ENCODE data around the gene BATF3. TPM values are rescaled to one million over a fixed set of nuclear protein-coding genes. Genes with fewer than 3 reads are reported as not detected.
"Not testable (repeated sequence)": the region's sequence is repeated elsewhere in the genome, so short reads cannot be mapped to it uniquely, and the experiment has no call there.

BATF3 gene
- total RNA-seq = 10 to 100 TPM; 12.5 to 14.0 TPM

- Mint-ChIP-seq H3K9me3 (no peaks in the 10 kb centered on the region), H3K27me3 (peaks cover 21% of the 10 kb centered on the region), H3K4me3 (peak within 1 kb of the TSS; percentile 74), H3K27ac (peak within 1 kb of the TSS; percentile 75), H3K4me1 (peaks cover 54% of the 10 kb centered on the region), H3K36me3 (ENCODE audit: low read depth) (peaks cover 6% of the 10 kb centered on the region)
- ChIA-PET CTCF (interaction anchor here (0.6 to 2.6 kb wide), 10 partner anchors 15 to 220 kb away, joined by 3 to 11 read pairs (median 4); no protein-coding TSS in a partner anchor), POLR2A (interaction anchor here (0.5 kb wide), 1 partner anchor 410 kb away, joined by 3 read pairs; no protein-coding TSS in a partner anchor)
- DNase-seq = peak; percentile 22
Measured at GRCh38 chr1:212699625-212700222, at the start of gene BATF3. BATF3 (minus strand) TSS chr1:212699840; CDS start chr1:212699762, 78 bp downstream.

GRCh38 chr1:212746546-212746945, 46.9 kb upstream of the BATF3 start:
- H3K27me3 Mint-ChIP-seq = no peaks in the 10 kb centered on the region
- H3K4me1 Mint-ChIP-seq = peaks cover 25% of the 10 kb centered on the region
- ChIA-PET POLR2A (no interaction called here), CTCF (interaction anchor here (0.6 to 4.4 kb wide), 5 partner anchors 9 to 592 kb away, joined by 3 to 23 read pairs (median 3); no protein-coding TSS in a partner anchor)
- H3K36me3 Mint-ChIP-seq (ENCODE audit: low read depth) = peaks cover 27% of the 10 kb centered on the region
- H3K9me3 Mint-ChIP-seq = peaks cover 3% of the 10 kb centered on the region
- DNase-seq = no peak
- H3K4me3 Mint-ChIP-seq = no peak overlapping the region
- H3K27ac Mint-ChIP-seq = no peak overlapping the region

- peaks cover 26% of the 10 kb centered on the region for H3K4me1 Mint-ChIP-seq
- no peak for DNase-seq
- H3K9me3 Mint-ChIP-seq = peaks cover 9% of the 10 kb centered on the region
- ChIA-PET CTCF (interaction anchor here (0.7 to 4.4 kb wide), 5 partner anchors 8 to 268 kb away, joined by 3 to 23 read pairs (median 5); no protein-coding TSS in a partner anchor), POLR2A (no interaction called here)
- H3K36me3 Mint-ChIP-seq (ENCODE audit: low read depth) = peaks cover 33% of the 10 kb centered on the region
- no peak overlapping the region for H3K4me3 Mint-ChIP-seq
- H3K27ac Mint-ChIP-seq = no peak overlapping the region
- H3K27me3 Mint-ChIP-seq = no peaks in the 10 kb centered on the region
Measured at GRCh38 chr1:212745303-212745702, 45.7 kb upstream of the BATF3 start.

GRCh38 chr1:212743901-212744475, 44.3 kb upstream of the BATF3 start:
- peak; percentile 25 for DNase-seq
- CTCF ChIA-PET = interaction anchor here (0.6 to 4.1 kb wide), 9 partner anchors 11 to 79 kb away, joined by 3 to 23 read pairs (median 5); partner anchors contain the start of gene BATF3
- POLR2A ChIA-PET = no interaction called here
- no peak overlapping the region for H3K4me3 Mint-ChIP-seq
- H3K4me1 Mint-ChIP-seq = peaks cover 28% of the 10 kb centered on the region
- peak overlapping the region; percentile 72 for H3K27ac Mint-ChIP-seq
- H3K27me3 Mint-ChIP-seq = no peaks in the 10 kb centered on the region
- H3K9me3 Mint-ChIP-seq = peaks cover 9% of the 10 kb centered on the region
- peaks cover 37% of the 10 kb centered on the region for H3K36me3 Mint-ChIP-seq (ENCODE audit: low read depth)

- CTCF ChIA-PET = interaction anchor here (0.6 to 4.0 kb wide), 6 partner anchors 8 to 109 kb away, joined by 3 to 18 read pairs (median 4); no protein-coding TSS in a partner anchor
- no peaks in the 10 kb centered on the region for H3K27me3 Mint-ChIP-seq
- peak; percentile 26 for DNase-seq
- POLR2A ChIA-PET = no interaction called here
- peaks cover 28% of the 10 kb centered on the region for H3K36me3 Mint-ChIP-seq (ENCODE audit: low read depth)
- peak overlapping the region; percentile 85 for H3K27ac Mint-ChIP-seq
- peaks cover 34% of the 10 kb centered on the region for H3K4me1 Mint-ChIP-seq
- H3K9me3 Mint-ChIP-seq = peaks cover 9% of the 10 kb centered on the region
- no peak overlapping the region for H3K4me3 Mint-ChIP-seq
Measured at GRCh38 chr1:212738330-212738729, 38.7 kb upstream of the BATF3 start.

GRCh38 chr1:212737559-212737958, 37.9 kb upstream of the BATF3 start:
- H3K4me3 Mint-ChIP-seq = no peak overlapping the region
- POLR2A ChIA-PET = no interaction called here
- peaks cover 9% of the 10 kb centered on the region for H3K9me3 Mint-ChIP-seq
- CTCF ChIA-PET = interaction anchor here (0.6 to 4.0 kb wide), 6 partner anchors 9 to 72 kb away, joined by 3 to 18 read pairs (median 4); no protein-coding TSS in a partner anchor
- no peak for DNase-seq
- H3K4me1 Mint-ChIP-seq = peaks cover 31% of the 10 kb centered on the region
- no peak overlapping the region for H3K27ac Mint-ChIP-seq
- H3K36me3 Mint-ChIP-seq (ENCODE audit: low read depth) = peaks cover 28% of the 10 kb centered on the region
- H3K27me3 Mint-ChIP-seq = no peaks in the 10 kb centered on the region

GRCh38 chr1:212733109-212733508, 33.5 kb upstream of the BATF3 start:
- Mint-ChIP-seq H3K27ac (no peak overlapping the region), H3K27me3 (no peaks in the 10 kb centered on the region), H3K4me1 (peaks cover 17% of the 10 kb centered on the region), H3K36me3 (ENCODE audit: low read depth) (peaks cover 16% of the 10 kb centered on the region), H3K4me3 (no peak overlapping the region), H3K9me3 (no peaks in the 10 kb centered on the region)
- ChIA-PET POLR2A (no interaction called here), CTCF (interaction anchor here (0.7 to 2.4 kb wide), 3 partner anchors 10 to 30 kb away, joined by 3 to 7 read pairs (median 4); no protein-coding TSS in a partner anchor)
- no peak for DNase-seq

- H3K36me3 Mint-ChIP-seq (ENCODE audit: low read depth) = peaks cover 19% of the 10 kb centered on the region
- H3K9me3 Mint-ChIP-seq = no peaks in the 10 kb centered on the region
- H3K4me3 Mint-ChIP-seq = no peak overlapping the region
- ChIA-PET POLR2A (no interaction called here), CTCF (interaction anchor here (0.6 to 2.4 kb wide), 7 partner anchors 9 to 67 kb away, joined by 3 to 7 read pairs (median 5); partner anchors contain the start of gene BATF3)
- DNase-seq = no peak
- peaks cover 18% of the 10 kb centered on the region for H3K4me1 Mint-ChIP-seq
- H3K27me3 Mint-ChIP-seq = no peaks in the 10 kb centered on the region
- H3K27ac Mint-ChIP-seq = peak overlapping the region; percentile 28
Measured at GRCh38 chr1:212731630-212732029, 32.0 kb upstream of the BATF3 start.

GRCh38 chr1:212728606-212729005, 29.0 kb upstream of the BATF3 start:
- H3K4me3 Mint-ChIP-seq = no peak overlapping the region
- CTCF ChIA-PET = interaction anchor here (1.5 to 1.6 kb wide), 2 partner anchors 21 to 27 kb away, joined by 3 to 4 read pairs; no protein-coding TSS in a partner anchor
- no peak overlapping the region for H3K27ac Mint-ChIP-seq
- POLR2A ChIA-PET = no interaction called here
- H3K36me3 Mint-ChIP-seq (ENCODE audit: low read depth) = peaks cover 31% of the 10 kb centered on the region
- H3K9me3 Mint-ChIP-seq = peaks cover 6% of the 10 kb centered on the region
- H3K27me3 Mint-ChIP-seq = no peaks in the 10 kb centered on the region
- peaks cover 26% of the 10 kb centered on the region for H3K4me1 Mint-ChIP-seq
- no peak for DNase-seq

- no peak for DNase-seq
- Mint-ChIP-seq H3K4me1 (peaks cover 34% of the 10 kb centered on the region), H3K9me3 (peaks cover 11% of the 10 kb centered on the region), H3K27ac (no peak overlapping the region), H3K4me3 (no peak overlapping the region), H3K36me3 (ENCODE audit: low read depth) (peaks cover 36% of the 10 kb centered on the region), H3K27me3 (no peaks in the 10 kb centered on the region)
- POLR2A ChIA-PET = interaction anchor here (0.6 to 0.9 kb wide), 2 partner anchors 29 to 62 kb away, joined by 3 to 4 read pairs; no protein-coding TSS in a partner anchor
- CTCF ChIA-PET = interaction anchor here (0.7 to 1.6 kb wide), 5 partner anchors 8 to 43 kb away, joined by 3 to 4 read pairs (median 3); no protein-coding TSS in a partner anchor
Measured at GRCh38 chr1:212727386-212728181, 27.9 kb upstream of the BATF3 start.

- H3K4me1 Mint-ChIP-seq = peaks cover 51% of the 10 kb centered on the region
- peaks cover 31% of the 10 kb centered on the region for H3K36me3 Mint-ChIP-seq (ENCODE audit: low read depth)
Measured at GRCh38 chr1:212724679-212725078, 25.0 kb upstream of the BATF3 start.

GRCh38 chr1:212722270-212722957, 22.8 kb upstream of the BATF3 start:
- H3K36me3 Mint-ChIP-seq (ENCODE audit: low read depth) = peaks cover 31% of the 10 kb centered on the region
- H3K4me3 Mint-ChIP-seq = no peak overlapping the region
- H3K27ac Mint-ChIP-seq = peak overlapping the region; percentile 43
- peaks cover 3% of the 10 kb centered on the region for H3K27me3 Mint-ChIP-seq
- H3K4me1 Mint-ChIP-seq = peaks cover 43% of the 10 kb centered on the region
- peaks cover 14% of the 10 kb centered on the region for H3K9me3 Mint-ChIP-seq
- DNase-seq = no peak
- ChIA-PET CTCF (interaction anchor here (0.6 to 2.6 kb wide), 8 partner anchors 10 to 285 kb away, joined by 3 to 7 read pairs (median 4); no protein-coding TSS in a partner anchor), POLR2A (no interaction called here)

More at GRCh38 chr1:212724679-212725078, 25.0 kb upstream of the BATF3 start:
- POLR2A ChIA-PET, CTCF ChIA-PET, DNase-seq, H3K27me3 Mint-ChIP-seq, H3K4me3 Mint-ChIP-seq, H3K27ac Mint-ChIP-seq: not testable (repeated sequence)
- peaks cover 12% of the 10 kb centered on the region for H3K9me3 Mint-ChIP-seq

Data from activated CD4-positive, alpha-beta T cell treated with anti-CD3 and anti-CD28 coated beads, Interleukin-2, amount 10 ng/mL, durations not matched to agents 7 days and 5 days (primary cell).